Kidney epithelial cell (primary cell): Measurements from ENCODE around the gene UBE2Q2. TPM values are rescaled to one million over a fixed set of nuclear protein-coding genes. Genes with fewer than 3 reads are reported as not detected.

Experiments used
- DNase-seq: peaks from one replicate; pipeline ENCODE4 v3.0.0-alpha.2; 2010; ENCODE audit warnings: low read depth
- H3K27me3 ChIP-seq: 2 replicates; pipeline ENCODE4 v1.6.0; 2011; ENCODE audit warnings: low read length; ENCODE audit not compliant: control insufficient read depth, insufficient read depth
- H3K36me3 ChIP-seq: 2 replicates; pipeline ENCODE4 v1.5.1; 2011; ENCODE audit warnings: low read length; ENCODE audit not compliant: control insufficient read depth, insufficient read depth
- H3K4me3 ChIP-seq: 2 replicates; pipeline ENCODE4 v1.5.1; 2011; ENCODE audit warnings: low read depth, mild to moderate bottlenecking, control low read depth, low read length
- CTCF ChIP-seq: IDR thresholded peaks from 2 replicates; pipeline ENCODE4 v1.5.1; 2011; ENCODE audit warnings: mild to moderate bottlenecking, moderate library complexity, low read length, control low read depth, inconsistent platforms; ENCODE audit not compliant: insufficient read depth, poor library complexity, severe bottlenecking
- total RNA-seq: library from RNA; depleted of rRNA; stranded (reverse); fragments of >200 nt; gene quantifications from 2 replicates; pipeline ENCODE4 v1.2.3, GENCODE V29; 2015

The UBE2Q2 gene
- total RNA-seq, 1 donor from 2014 or later: 39.3 TPM

GRCh38 chr15:75943246-75943645 lies 100.0 kb downstream of the UBE2Q2 start:
- no peaks in the 10 kb centered on the region for H3K27me3 ChIP-seq
- TF ChIP-seq CTCF: no peak

GRCh38 chr15:75943713-75944215 lies 100.5 kb downstream of the UBE2Q2 start:
- no peak for DNase-seq
- Histone ChIP-seq H3K27me3 (no peaks in the 10 kb centered on the region), H3K36me3 (no peaks in the 10 kb centered on the region), H3K4me3 (no peak overlapping the region)
- no peak for TF ChIP-seq CTCF

More at GRCh38 chr15:75943246-75943645, 100.0 kb downstream of the UBE2Q2 start:
- Histone ChIP-seq H3K36me3 (no peaks in the 10 kb centered on the region), H3K4me3 (no peak overlapping the region)
- DNase-seq: no peak

- no peaks in the 10 kb centered on the region for H3K27me3 ChIP-seq
- DNase-seq: no peak
- no peak for TF ChIP-seq CTCF
- no peak overlapping the region for H3K4me3 ChIP-seq
- H3K36me3 ChIP-seq: no peaks in the 10 kb centered on the region
These were observed 102.7 kb downstream of the UBE2Q2 start for GRCh38 chr15:75945953-75946352.

- no peak for TF ChIP-seq CTCF
- peak; percentile 38 for DNase-seq
- H3K4me3 ChIP-seq: no peak overlapping the region
These were observed 103.8 kb downstream of the UBE2Q2 start for GRCh38 chr15:75947092-75947491.

GRCh38 chr15:75948761-75949296 lies 105.6 kb downstream of the UBE2Q2 start:
- Histone ChIP-seq H3K27me3 (no peaks in the 10 kb centered on the region), H3K36me3 (no peaks in the 10 kb centered on the region), H3K4me3 (no peak overlapping the region)
- no peak for DNase-seq
- no peak for TF ChIP-seq CTCF

More at GRCh38 chr15:75947092-75947491, 103.8 kb downstream of the UBE2Q2 start:
- Histone ChIP-seq H3K36me3 (no peaks in the 10 kb centered on the region), H3K27me3 (no peaks in the 10 kb centered on the region)

Other genes with a start within 250 kb of the UBE2Q2 start
- gene SNUPN, start 217.7 kb upstream of the UBE2Q2 start, total RNA-seq: 17.4 and 21.3 TPM in 2 replicates
- 95.9 and 97.7 TPM in 2 replicates for gene IMP3, start 203.2 kb upstream of the UBE2Q2 start, total RNA-seq
- gene SNX33, start 195.5 kb upstream of the UBE2Q2 start, total RNA-seq: 23.4 and 25.7 TPM in 2 replicates
- gene CSPG4, start 130.6 kb upstream of the UBE2Q2 start, total RNA-seq: 1.2 and 1.7 TPM in 2 replicates
- gene FBXO22, start 60.4 kb downstream of the UBE2Q2 start, total RNA-seq: 25.1 and 33.4 TPM in 2 replicates
- not detected in 2 replicates for gene NRG4, start 169.0 kb downstream of the UBE2Q2 start, total RNA-seq
- 0.21 and 0.27 TPM in 2 replicates for gene TMEM266, start 216.5 kb downstream of the UBE2Q2 start, total RNA-seq